Adrenal gland (tissue), 12 donors: ENCODE data around the gene PRKAR1B. TPM values are rescaled to one million over a fixed set of nuclear protein-coding genes. Genes with fewer than 3 reads are reported as not detected.

Experiments used
- DNase-seq, 7 donors: peaks; one replicate each; pipeline ENCODE4 v3.0.0-alpha.2; 2019 to 2020
- H3K27ac ChIP-seq, 5 donors: fragments of 200-600 bp; sonication (generic) in 4 of 5; 1 replicate in 3 of 5; 2 replicates in 2 of 5; pipeline versions ENCODE4 v1.5.1 to v1.8.0; 2016 to 2020; ENCODE audit warnings: mild to moderate bottlenecking in 1 of 5
- H3K27me3 ChIP-seq: fragments of 200-600 bp; 2 replicates; pipeline ENCODE4 v1.8.0; 2021
- H3K36me3 ChIP-seq, 2 donors: fragments of 200-600 bp; replicated peaks in 1 of 2; 1 replicate in 1 of 2; 2 replicates in 1 of 2; pipeline versions ENCODE4 v1.5.1 to v1.8.0; 2018 to 2022
- H3K4me1 ChIP-seq, 2 donors: fragments of 200-600 bp; replicated peaks in 1 of 2; 1 replicate in 1 of 2; 2 replicates in 1 of 2; pipeline versions ENCODE4 v1.5.1 to v1.8.0; 2018 to 2021
- H3K4me3 ChIP-seq, 4 donors: fragments of 200-600 bp; sonication (generic) in 3 of 4; one replicate each; pipeline ENCODE4 v1.5.1; 2016 to 2018
- H3K9me3 ChIP-seq, 3 donors: fragments of 200-600 bp; sonication (generic) in 1 of 3; replicated peaks in 1 of 3; 1 replicate in 2 of 3; 2 replicates in 1 of 3; pipeline versions ENCODE4 v1.5.1 to v1.8.0; 2016 to 2021
- CTCF ChIP-seq, 6 experiments: fragments of 450-650 bp in 4 of 6; fragments of 200-600 bp in 2 of 6; sonication (generic) in 1 of 6; IDR thresholded peaks; 1 replicate in 5 of 6; 2 replicates in 1 of 6; pipeline versions ENCODE4 v1.5.1 to v1.8.0; 2016 to 2021; ENCODE audit warnings: antibody characterized with exemption in 6 of 6, mild to moderate bottlenecking in 2 of 6, moderate library complexity in 1 of 6
- POLR2A ChIP-seq, 2 donors: fragments of 450-650 bp; IDR thresholded peaks; one replicate each; pipeline ENCODE4 v1.6.1; 2017; ENCODE audit warnings: antibody characterized with exemption in 2 of 2, mild to moderate bottlenecking in 2 of 2, moderate library complexity in 1 of 2
- WGBS, 4 donors: extraction: QIAGEN DNeasy Blood & Tissue Kit in 2 of 4; methylation state at CpG; one replicate each; pipeline versions ENCODE4 v1.1.5 to v1.1.7; 2013 to 2017; 5-methylcytosine and 5-hydroxymethylcytosine counted together
- intact Hi-C, 2 donors: fragments of 100-400 bp; cut with DNase I; formaldehyde crosslinking; loops; one replicate each; pipeline versions ENCODE4 v1.14.1 to v1.15.0; 2022 to 2023
- polyA plus RNA-seq, 3 donors: library from polyadenylated mRNA; stranded (reverse); fragments of 200-250 nt in 2 of 3; fragments of 350-450 nt in 1 of 3; fragmentation: Illumina TruSeq in 1 of 3; extraction: RNeasy Lipid Tissue Mini Kit (QIAGEN cat#74804) in 1 of 3; gene quantifications; one replicate each; pipeline ENCODE4 v1.2.3, GENCODE V29; 2013 to 2014
- total RNA-seq, 9 donors: library from RNA; depleted of rRNA in 4 of 9; stranded (reverse); fragments of >200 nt in 4 of 9; fragments of 120-200 nt in 1 of 9; fragmentation: NEBNext Ultra II Directional in 1 of 9; extraction: Animal tissue kit (Norgen Biotek cat#: 25700) in 1 of 9; gene quantifications; one replicate each; pipeline versions ENCODE4 v1.1.0 to v1.2.4, GENCODE V29; 2013 to 2023
- donor health status: healthy with polysubstance abuse.
- donor health status: Bipolar disorder and iron deficiency.
- donor health status: DM: yes; HTN: yes; CAD: no.
- donor health status: DM: no; HTN: no; CAD: no.
- donor health status: DM: no; HTN: no; CAD: no.
- donor health status: DM: yes; HTN: yes; CAD: no.

Gene PRKAR1B
- total and polyA plus RNA-seq, 12 donors: 5.2 to 21.5 (median 11.7) TPM

GRCh38 chr7:573933-574381 lies 153.1 kb downstream of the PRKAR1B start:
- no peaks in the 10 kb centered on the region for H3K27me3 ChIP-seq
- DNase-seq: no peak
- no peaks in the 10 kb centered on the region for H3K9me3 ChIP-seq
- no peak overlapping the region for H3K4me3 ChIP-seq
- H3K27ac ChIP-seq: no peak overlapping the region
- no peaks in the 10 kb centered on the region for H3K36me3 ChIP-seq
- TF ChIP-seq CTCF (IDR thresholded peaks at IDR 0.05): no peak
- TF ChIP-seq POLR2A (IDR thresholded peaks at IDR 0.05): no peak
- 83 to 88% (median 86%) methylated on average over 18 to 23 of the region's 23 CpGs for WGBS, 4 donors
- no peaks in the 10 kb centered on the region for H3K4me1 ChIP-seq
- intact Hi-C loops: no loop called here

GRCh38 chr7:573269-573932 lies 153.7 kb downstream of the PRKAR1B start:
- no peak overlapping the region for H3K27ac ChIP-seq
- intact Hi-C loops: no loop called here

GRCh38 chr7:572416-573268 lies 154.4 kb downstream of the PRKAR1B start:
- no peak for DNase-seq
- Histone ChIP-seq H3K27ac (no peak overlapping the region), H3K27me3 (no peaks in the 10 kb centered on the region), H3K4me3 (no peak overlapping the region), H3K4me1 (no peaks in the 10 kb centered on the region), H3K36me3 (no peaks in the 10 kb centered on the region), H3K9me3 (no peaks in the 10 kb centered on the region)
- TF ChIP-seq CTCF (IDR thresholded peaks at IDR 0.05): no peak
- TF ChIP-seq POLR2A (IDR thresholded peaks at IDR 0.05): no peak
- intact Hi-C loops: no loop called here
- 75 to 83% (median 81%) methylated on average over 33 to 45 of the region's 45 CpGs for WGBS, 4 donors

More at GRCh38 chr7:573269-573932, 153.7 kb downstream of the PRKAR1B start:
- no peak for DNase-seq
- no peaks in the 10 kb centered on the region for H3K27me3 ChIP-seq
- no peaks in the 10 kb centered on the region for H3K4me1 ChIP-seq
- 87 to 93% (median 88%) methylated on average over 21 to 36 of the region's 36 CpGs for WGBS, 4 donors
- no peaks in the 10 kb centered on the region for H3K36me3 ChIP-seq
- no peaks in the 10 kb centered on the region for H3K9me3 ChIP-seq
- no peak overlapping the region for H3K4me3 ChIP-seq
- no peak for TF ChIP-seq POLR2A (IDR thresholded peaks at IDR 0.05)

GRCh38 chr7:571718-572415 lies 155.2 kb downstream of the PRKAR1B start:
- no peaks in the 10 kb centered on the region for H3K9me3 ChIP-seq
- WGBS, 4 donors: 96 to 97% (median 97%) methylated on average over 11 to 38 of the region's 38 CpGs
- TF ChIP-seq CTCF (IDR thresholded peaks at IDR 0.05) (no peak), POLR2A (IDR thresholded peaks at IDR 0.05) (no peak)

More at GRCh38 chr7:571718-572415, 155.2 kb downstream of the PRKAR1B start:
- H3K27ac ChIP-seq: no peak overlapping the region
- no peak for DNase-seq
- no peak overlapping the region for H3K4me3 ChIP-seq
- H3K27me3 ChIP-seq: no peaks in the 10 kb centered on the region
- no peaks in the 10 kb centered on the region for H3K4me1 ChIP-seq
- intact Hi-C loops: no loop called here
- no peaks in the 10 kb centered on the region for H3K36me3 ChIP-seq
